Activated T-cell treated with anti-CD3 and anti-CD28 coated beads, Interleukin-2, amount 50 U/mL, for 72 hours (primary cell): ENCODE measurements around the gene NFASC. TPM values are rescaled to one million over a fixed set of nuclear protein-coding genes. Genes with fewer than 3 reads are reported as not detected.

Experiments used
- total RNA-seq, 2 donors: library from RNA; stranded (reverse); gene quantifications; one replicate each; pipeline ENCODE4 v1.2.3, GENCODE V29; 2022

Gene NFASC
- total RNA-seq, 2 donors from 2014 or later, result 0.23 to 0.38 TPM

Other genes with a start within 250 kb of the NFASC start
- not detected for gene LRRN2, start 185.1 kb upstream of the NFASC start, total RNA-seq
- not detected for gene CNTN2, start 172.3 kb downstream of the NFASC start, total RNA-seq
- gene TMEM81, start 213.6 kb downstream of the NFASC start, total RNA-seq, result 1 to 10 TPM; 5.2 to 6.1 TPM